Lower leg skin (tissue), 3 donors: ENCODE data around the gene RAB11FIP4.

Experiments
- POLR2A ChIP-seq, 2 donors: fragments of 450-650 bp; IDR thresholded peaks; one replicate each; pipeline ENCODE4 v1.6.1; 2016 to 2017; ENCODE audit warnings: antibody characterized with exemption in 2 of 2, mild to moderate bottlenecking in 1 of 2, moderate library complexity in 1 of 2
- TF ChIP-seq, protein P1 (sequence below), 3 donors: fragments of 450-650 bp; IDR thresholded peaks; one replicate each; pipeline ENCODE4 v1.5.1; 2016; ENCODE audit warnings: antibody characterized with exemption in 3 of 3, mild to moderate bottlenecking in 3 of 3, moderate library complexity in 2 of 3

DNA sequence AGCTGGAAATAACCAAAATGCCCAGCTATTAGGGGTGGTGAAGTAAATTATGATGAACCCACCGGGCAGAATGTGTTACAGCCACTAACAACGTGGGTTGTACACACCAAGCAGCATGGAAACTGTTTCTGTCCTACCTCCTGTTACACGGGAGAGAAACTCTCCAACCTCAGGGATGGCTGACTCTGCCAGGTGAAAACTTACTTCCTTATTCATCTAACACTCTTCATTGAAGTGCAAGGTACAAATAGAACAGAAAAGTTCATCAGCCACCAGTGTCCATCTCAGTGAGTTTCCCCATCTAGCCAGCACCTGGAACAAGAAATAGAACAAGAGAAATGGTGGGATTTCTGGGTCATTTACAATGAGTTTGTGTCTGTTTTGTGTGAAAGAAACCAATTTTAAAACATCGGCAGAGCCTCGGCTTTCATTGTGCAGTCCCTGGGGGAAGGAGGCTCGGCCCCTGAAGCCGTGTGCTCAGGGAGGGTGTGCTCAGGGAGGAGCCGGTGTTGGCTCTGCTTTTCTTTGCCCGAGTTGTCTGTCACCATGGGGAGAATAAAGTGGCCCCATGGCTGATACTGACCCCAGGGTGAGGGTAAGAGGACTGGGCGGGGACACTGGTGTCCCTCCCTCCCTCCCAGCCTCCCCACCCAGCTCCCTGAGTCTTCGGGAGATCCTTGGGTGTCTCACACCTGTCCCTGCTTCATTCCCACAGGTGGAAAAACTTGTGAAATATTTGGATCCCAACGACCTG is 39.8 kb downstream of the RAB11FIP4 start:
- TF ChIP-seq, protein P1, sequence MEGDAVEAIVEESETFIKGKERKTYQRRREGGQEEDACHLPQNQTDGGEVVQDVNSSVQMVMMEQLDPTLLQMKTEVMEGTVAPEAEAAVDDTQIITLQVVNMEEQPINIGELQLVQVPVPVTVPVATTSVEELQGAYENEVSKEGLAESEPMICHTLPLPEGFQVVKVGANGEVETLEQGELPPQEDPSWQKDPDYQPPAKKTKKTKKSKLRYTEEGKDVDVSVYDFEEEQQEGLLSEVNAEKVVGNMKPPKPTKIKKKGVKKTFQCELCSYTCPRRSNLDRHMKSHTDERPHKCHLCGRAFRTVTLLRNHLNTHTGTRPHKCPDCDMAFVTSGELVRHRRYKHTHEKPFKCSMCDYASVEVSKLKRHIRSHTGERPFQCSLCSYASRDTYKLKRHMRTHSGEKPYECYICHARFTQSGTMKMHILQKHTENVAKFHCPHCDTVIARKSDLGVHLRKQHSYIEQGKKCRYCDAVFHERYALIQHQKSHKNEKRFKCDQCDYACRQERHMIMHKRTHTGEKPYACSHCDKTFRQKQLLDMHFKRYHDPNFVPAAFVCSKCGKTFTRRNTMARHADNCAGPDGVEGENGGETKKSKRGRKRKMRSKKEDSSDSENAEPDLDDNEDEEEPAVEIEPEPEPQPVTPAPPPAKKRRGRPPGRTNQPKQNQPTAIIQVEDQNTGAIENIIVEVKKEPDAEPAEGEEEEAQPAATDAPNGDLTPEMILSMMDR (IDR thresholded peaks at IDR 0.05): no peak
- no peak for TF ChIP-seq POLR2A (IDR thresholded peaks at IDR 0.05)
